ENCODE measurements around the gene ROS1.
"Not testable (repeated sequence)": the region's sequence is repeated elsewhere in the genome, so short reads cannot be mapped to it uniquely, and the experiment has no call there.

ROS1 gene

GRCh38 chr6:117391874-117392583 lies 33.7 kb downstream of the ROS1 start:
- TF ChIP-seq JUND (IDR thresholded peaks at IDR 0.05; ENCODE audit: low read depth), result no peak
- in situ Hi-C loops (cut with HindIII; ENCODE audit: low pct_unique_long_range_greater_than_20kb, low sequenced_read_pairs), result no loop called here
- no peak for DNase-seq (ENCODE audit: low read depth in 1 of 2, low spot score in 1 of 2)

GRCh38 chr6:117389227-117390057 lies 36.3 kb downstream of the ROS1 start:
- in situ Hi-C loops (cut with HindIII; ENCODE audit: low pct_unique_long_range_greater_than_20kb, low sequenced_read_pairs), result no loop called here
- no peak for TF ChIP-seq JUND (IDR thresholded peaks at IDR 0.05; ENCODE audit: low read depth)
- DNase-seq (ENCODE audit: low read depth in 1 of 2, low spot score in 1 of 2), result no peak

- peak in 1 of 2 experiments; percentile 17 for DNase-seq (ENCODE audit: low read depth in 1 of 2, low spot score in 1 of 2)
- TF ChIP-seq JUND (IDR thresholded peaks at IDR 0.05; ENCODE audit: low read depth), result no peak
- in situ Hi-C loops (cut with HindIII; ENCODE audit: low pct_unique_long_range_greater_than_20kb, low sequenced_read_pairs), result no loop called here
Measured at GRCh38 chr6:117387454-117387974, 38.2 kb downstream of the ROS1 start.

GRCh38 chr6:117384659-117385058 lies 41.1 kb downstream of the ROS1 start:
- in situ Hi-C loops (cut with HindIII; ENCODE audit: low pct_unique_long_range_greater_than_20kb, low sequenced_read_pairs), result no loop called here
- no peak for DNase-seq (ENCODE audit: low read depth in 1 of 2, low spot score in 1 of 2)
- TF ChIP-seq JUND (IDR thresholded peaks at IDR 0.05; ENCODE audit: low read depth), result no peak

GRCh38 chr6:117381749-117382148 lies 44.0 kb downstream of the ROS1 start:
- DNase-seq (ENCODE audit: low read depth in 1 of 2, low spot score in 1 of 2), result no peak
- in situ Hi-C loops (cut with HindIII; ENCODE audit: low pct_unique_long_range_greater_than_20kb, low sequenced_read_pairs), result no loop called here
- TF ChIP-seq JUND (IDR thresholded peaks at IDR 0.05; ENCODE audit: low read depth), result no peak

- DNase-seq (ENCODE audit: low read depth in 1 of 2, low spot score in 1 of 2), result no peak
- in situ Hi-C loops (cut with HindIII; ENCODE audit: low pct_unique_long_range_greater_than_20kb, low sequenced_read_pairs), result no loop called here
- no peak for TF ChIP-seq JUND (IDR thresholded peaks at IDR 0.05; ENCODE audit: low read depth)
Measured at GRCh38 chr6:117380298-117380697, 45.4 kb downstream of the ROS1 start.

- TF ChIP-seq JUND (IDR thresholded peaks at IDR 0.05; ENCODE audit: low read depth), result no peak
- DNase-seq (ENCODE audit: low read depth in 1 of 2, low spot score in 1 of 2), result no peak
- in situ Hi-C loops (cut with HindIII; ENCODE audit: low pct_unique_long_range_greater_than_20kb, low sequenced_read_pairs), result no loop called here
Measured at GRCh38 chr6:117375446-117375845, 50.3 kb downstream of the ROS1 start.

GRCh38 chr6:117373211-117373813 lies 52.4 kb downstream of the ROS1 start:
- no peak for DNase-seq (ENCODE audit: low read depth in 1 of 2, low spot score in 1 of 2)
- in situ Hi-C loops (cut with HindIII; ENCODE audit: low pct_unique_long_range_greater_than_20kb, low sequenced_read_pairs), result no loop called here
- TF ChIP-seq JUND (IDR thresholded peaks at IDR 0.05; ENCODE audit: low read depth), result no peak

- in situ Hi-C loops (cut with HindIII; ENCODE audit: low pct_unique_long_range_greater_than_20kb, low sequenced_read_pairs), result not testable (repeated sequence)
Measured at GRCh38 chr6:117372289-117372688, 53.5 kb downstream of the ROS1 start.

GRCh38 chr6:117371492-117371891 lies 54.2 kb downstream of the ROS1 start:
- DNase-seq (ENCODE audit: low read depth in 1 of 2, low spot score in 1 of 2), result no peak
- in situ Hi-C loops (cut with HindIII; ENCODE audit: low pct_unique_long_range_greater_than_20kb, low sequenced_read_pairs), result no loop called here
- TF ChIP-seq JUND (IDR thresholded peaks at IDR 0.05; ENCODE audit: low read depth), result no peak

More at GRCh38 chr6:117372289-117372688, 53.5 kb downstream of the ROS1 start:
- DNase-seq (ENCODE audit: low read depth in 1 of 2, low spot score in 1 of 2), result not testable (repeated sequence)

- TF ChIP-seq JUND (IDR thresholded peaks at IDR 0.05; ENCODE audit: low read depth), result no peak
- in situ Hi-C loops (cut with HindIII; ENCODE audit: low pct_unique_long_range_greater_than_20kb, low sequenced_read_pairs), result no loop called here
- DNase-seq (ENCODE audit: low read depth in 1 of 2, low spot score in 1 of 2), result no peak
Measured at GRCh38 chr6:117359581-117359980, 66.2 kb downstream of the ROS1 start.

GRCh38 chr6:117354671-117355070 lies 71.1 kb downstream of the ROS1 start:
- DNase-seq (ENCODE audit: low read depth in 1 of 2, low spot score in 1 of 2), result no peak
- in situ Hi-C loops (cut with HindIII; ENCODE audit: low pct_unique_long_range_greater_than_20kb, low sequenced_read_pairs), result no loop called here

More at GRCh38 chr6:117354671-117355070, 71.1 kb downstream of the ROS1 start:
- no peak for TF ChIP-seq JUND (IDR thresholded peaks at IDR 0.05; ENCODE audit: low read depth)
